Sigmoid colon (tissue), 7 donors: ENCODE results near the gene LRIT2. TPM values are rescaled to one million over a fixed set of nuclear protein-coding genes. Genes with fewer than 3 reads are reported as not detected.
A peak's percentile ranks its signal among the peaks of the same experiment; 100 is the strongest.
"Not testable (repeated sequence)": the region's sequence is repeated elsewhere in the genome, so short reads cannot be mapped to it uniquely, and the experiment has no call there.

Experiments
- DNase-seq: peaks from one replicate; pipeline ENCODE4 v3.0.0-alpha.2; 2019
- H3K27ac ChIP-seq, 4 donors: fragments of 200-600 bp; sonication (generic); one replicate each; pipeline ENCODE4 v1.5.1; 2016 to 2019; ENCODE audit warnings: mild to moderate bottlenecking in 1 of 4
- H3K27me3 ChIP-seq, 3 donors: fragments of 200-600 bp; sonication (generic); one replicate each; pipeline ENCODE4 v1.5.1; 2019; ENCODE audit warnings: mild to moderate bottlenecking in 1 of 3
- H3K36me3 ChIP-seq, 4 donors: fragments of 200-600 bp; sonication (generic); one replicate each; pipeline ENCODE4 v1.5.1; 2016 to 2019
- H3K4me1 ChIP-seq, 4 donors: fragments of 200-600 bp; sonication (generic); one replicate each; pipeline ENCODE4 v1.5.1; 2017 to 2019
- H3K4me3 ChIP-seq, 4 donors: fragments of 200-600 bp; sonication (generic); one replicate each; pipeline ENCODE4 v1.5.1; 2017 to 2019; ENCODE audit warnings: mild to moderate bottlenecking in 2 of 4, moderate library complexity in 1 of 4
- H3K9me3 ChIP-seq, 4 donors: fragments of 200-600 bp in 3 of 4; sonication (generic) in 3 of 4; one replicate each; pipeline versions ENCODE4 v1.5.1 to v1.6.1; 2013 to 2019
- EP300 ChIP-seq, 4 donors: sonication (generic); formaldehyde crosslinking; IDR thresholded peaks; one replicate each; pipeline ENCODE4 v1.6.1; 2017; ENCODE audit warnings: antibody characterized with exemption in 4 of 4
- POLR2A ChIP-seq, 2 donors: fragments of 450-650 bp; IDR thresholded peaks; one replicate each; pipeline ENCODE4 v1.6.1; 2016; ENCODE audit warnings: antibody characterized with exemption in 2 of 2, mild to moderate bottlenecking in 2 of 2, moderate library complexity in 2 of 2
- POLR2AphosphoS5 ChIP-seq, 4 donors: sonication (generic); formaldehyde crosslinking; IDR thresholded peaks; one replicate each; pipeline ENCODE4 v1.6.1; 2017; ENCODE audit warnings: antibody characterized with exemption in 4 of 4
- WGBS, 2 donors: extraction: QIAGEN DNeasy Blood & Tissue Kit; methylation state at CpG; one replicate each; pipeline ENCODE4 v1.1.7; 2013; 5-methylcytosine and 5-hydroxymethylcytosine counted together
- intact Hi-C: fragments of 100-400 bp; cut with DNase I; formaldehyde crosslinking; loops from one replicate; pipeline ENCODE4 v1.15.1; 2023
- polyA plus RNA-seq, 3 donors: library from polyadenylated mRNA; stranded (reverse); fragments of 200-250 nt; gene quantifications; one replicate each; pipeline ENCODE4 v1.2.3, GENCODE V29; 2013
- total RNA-seq, 4 donors: library from RNA; depleted of rRNA; stranded (reverse); fragments of >200 nt; gene quantifications; one replicate each; pipeline ENCODE4 v1.1.0, GENCODE V29; 2016
- TF ChIP-seq, protein P1 (sequence below), 4 experiments: fragments of 450-650 bp in 3 of 4; fragments of 200-600 bp in 1 of 4; IDR thresholded peaks; one replicate each; pipeline ENCODE4 v1.5.1; 2016 to 2019; ENCODE audit warnings: antibody characterized with exemption in 4 of 4, mild to moderate bottlenecking in 3 of 4, moderate library complexity in 2 of 4
- donor health status: healthy with polysubstance abuse.
- donor health status: Bipolar disorder and iron deficiency.
- donor health status: healthy.

The LRIT2 gene
- total and polyA plus RNA-seq, 7 donors: 0.03 TPM; not detected in 6

DNA sequence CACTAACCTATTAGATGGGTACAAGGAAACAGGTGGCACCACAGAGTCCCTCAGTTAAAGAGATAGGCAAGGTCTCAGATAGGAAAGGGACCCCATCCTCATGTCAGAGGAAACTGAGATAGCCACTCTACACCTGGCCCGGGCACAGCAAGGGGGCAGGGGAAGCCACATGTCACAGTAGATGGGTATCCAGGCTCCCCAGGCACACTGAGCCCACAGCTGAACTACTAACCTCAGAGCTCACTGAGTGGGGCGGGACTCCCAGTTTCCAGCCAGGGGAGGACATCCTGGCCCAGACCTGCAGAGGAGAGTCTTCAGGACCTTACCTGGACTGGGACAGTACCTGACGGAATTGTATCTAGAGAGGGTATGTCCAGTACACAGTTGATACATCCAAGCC is 34.7 kb downstream of the LRIT2 start:
- Histone ChIP-seq H3K27ac (no peak overlapping the region), H3K4me1 (peaks cover 0 to 18% (median 15%) of the 10 kb centered on the region in 4 donors), H3K27me3 (peaks cover 0 to 39% (median 14%) of the 10 kb centered on the region in 3 donors), H3K9me3 (no peaks in the 10 kb centered on the region), H3K36me3 (no peaks in the 10 kb centered on the region), H3K4me3 (no peak overlapping the region)
- intact Hi-C loops: no loop called here
- TF ChIP-seq POLR2AphosphoS5 (IDR thresholded peaks at IDR 0.05) (no peak), EP300 (IDR thresholded peaks at IDR 0.05) (no peak), POLR2A (IDR thresholded peaks at IDR 0.05) (no peak)
- TF ChIP-seq, protein P1, sequence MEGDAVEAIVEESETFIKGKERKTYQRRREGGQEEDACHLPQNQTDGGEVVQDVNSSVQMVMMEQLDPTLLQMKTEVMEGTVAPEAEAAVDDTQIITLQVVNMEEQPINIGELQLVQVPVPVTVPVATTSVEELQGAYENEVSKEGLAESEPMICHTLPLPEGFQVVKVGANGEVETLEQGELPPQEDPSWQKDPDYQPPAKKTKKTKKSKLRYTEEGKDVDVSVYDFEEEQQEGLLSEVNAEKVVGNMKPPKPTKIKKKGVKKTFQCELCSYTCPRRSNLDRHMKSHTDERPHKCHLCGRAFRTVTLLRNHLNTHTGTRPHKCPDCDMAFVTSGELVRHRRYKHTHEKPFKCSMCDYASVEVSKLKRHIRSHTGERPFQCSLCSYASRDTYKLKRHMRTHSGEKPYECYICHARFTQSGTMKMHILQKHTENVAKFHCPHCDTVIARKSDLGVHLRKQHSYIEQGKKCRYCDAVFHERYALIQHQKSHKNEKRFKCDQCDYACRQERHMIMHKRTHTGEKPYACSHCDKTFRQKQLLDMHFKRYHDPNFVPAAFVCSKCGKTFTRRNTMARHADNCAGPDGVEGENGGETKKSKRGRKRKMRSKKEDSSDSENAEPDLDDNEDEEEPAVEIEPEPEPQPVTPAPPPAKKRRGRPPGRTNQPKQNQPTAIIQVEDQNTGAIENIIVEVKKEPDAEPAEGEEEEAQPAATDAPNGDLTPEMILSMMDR (IDR thresholded peaks at IDR 0.05): no peak
- WGBS, 2 donors: 78 to 94% methylated on average over 3 of the region's 3 CpGs
- DNase-seq: peak; percentile 32

DNA sequence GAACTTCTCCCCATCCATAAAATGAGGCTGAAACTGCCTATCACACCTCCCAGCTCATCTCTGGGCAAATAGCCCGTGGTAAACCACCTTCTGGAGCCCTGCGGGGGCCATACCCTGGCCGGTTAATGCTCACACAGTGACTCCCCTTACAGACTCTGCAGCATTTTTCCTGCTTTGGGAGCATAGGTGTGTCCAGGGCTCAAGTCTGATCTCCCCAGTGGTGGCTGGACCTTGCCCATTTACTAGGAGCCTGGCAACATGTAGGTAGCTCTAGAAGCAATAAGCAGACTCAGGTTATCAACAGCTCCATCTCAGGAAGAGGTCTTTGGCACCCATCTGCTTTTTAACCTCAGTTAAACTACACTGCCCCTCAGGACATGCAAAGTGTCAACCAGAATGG is 36.5 kb downstream of the LRIT2 start:
- Histone ChIP-seq H3K4me1 (peaks cover 0 to under 1% (median 0%) of the 10 kb centered on the region in 4 donors), H3K9me3 (no peaks in the 10 kb centered on the region), H3K4me3 (no peak overlapping the region), H3K27ac (no peak overlapping the region), H3K27me3 (peaks cover 0 to 25% (median 0%) of the 10 kb centered on the region in 3 donors), H3K36me3 (no peaks in the 10 kb centered on the region)
- TF ChIP-seq EP300 (IDR thresholded peaks at IDR 0.05) (no peak), POLR2AphosphoS5 (IDR thresholded peaks at IDR 0.05) (no peak), POLR2A (IDR thresholded peaks at IDR 0.05) (no peak)
- TF ChIP-seq, protein P1 (IDR thresholded peaks at IDR 0.05): no peak
- no peak for DNase-seq
- intact Hi-C loops: no loop called here
- 15 to 58% methylated on average over 3 of the region's 3 CpGs for WGBS, 2 donors

DNA sequence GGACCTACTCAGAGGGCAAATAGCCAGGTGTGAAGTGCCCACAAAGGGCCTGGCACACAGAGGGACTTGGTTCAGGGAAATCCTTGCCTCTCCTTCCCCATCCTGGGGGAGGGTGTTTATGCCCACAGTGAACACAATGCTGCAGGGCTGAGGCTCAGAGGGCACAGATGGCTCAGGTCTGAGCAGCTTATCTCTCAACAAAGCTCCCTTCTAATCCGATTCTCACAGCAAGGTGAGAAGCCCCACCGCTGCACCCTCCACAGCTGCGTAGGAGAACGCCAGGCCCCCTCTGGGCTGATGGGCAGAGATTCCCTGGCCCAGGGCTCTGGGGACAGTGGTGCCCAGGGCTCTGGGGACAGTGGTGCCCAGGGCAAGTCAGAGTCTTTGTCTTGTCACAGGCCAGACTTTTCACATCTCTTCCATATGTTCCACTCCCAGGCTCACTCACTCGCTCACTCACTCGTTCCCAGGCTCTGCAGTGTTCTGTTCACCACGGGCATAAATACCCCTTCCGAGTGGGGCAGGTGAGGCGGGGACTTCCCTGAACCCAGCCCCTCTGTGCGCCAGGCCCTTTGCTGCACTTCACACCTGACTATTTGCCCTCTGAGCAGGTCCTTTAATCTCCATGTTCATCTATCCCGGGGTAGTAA is 39.7 kb downstream of the LRIT2 start:
- Histone ChIP-seq H3K27me3 (peaks cover 0 to 10% (median 0%) of the 10 kb centered on the region in 3 donors), H3K4me3 (no peak overlapping the region), H3K4me1 (no peaks in the 10 kb centered on the region), H3K9me3 (no peaks in the 10 kb centered on the region), H3K27ac (no peak overlapping the region), H3K36me3 (no peaks in the 10 kb centered on the region)
- TF ChIP-seq EP300 (IDR thresholded peaks at IDR 0.05) (no peak), POLR2AphosphoS5 (IDR thresholded peaks at IDR 0.05) (no peak), POLR2A (IDR thresholded peaks at IDR 0.05) (no peak)
- TF ChIP-seq, protein P1 (IDR thresholded peaks at IDR 0.05): no peak
- intact Hi-C loops: no loop called here
- WGBS, 2 donors: 69 to 76% methylated on average over 11 of the region's 11 CpGs
- no peak for DNase-seq

DNA sequence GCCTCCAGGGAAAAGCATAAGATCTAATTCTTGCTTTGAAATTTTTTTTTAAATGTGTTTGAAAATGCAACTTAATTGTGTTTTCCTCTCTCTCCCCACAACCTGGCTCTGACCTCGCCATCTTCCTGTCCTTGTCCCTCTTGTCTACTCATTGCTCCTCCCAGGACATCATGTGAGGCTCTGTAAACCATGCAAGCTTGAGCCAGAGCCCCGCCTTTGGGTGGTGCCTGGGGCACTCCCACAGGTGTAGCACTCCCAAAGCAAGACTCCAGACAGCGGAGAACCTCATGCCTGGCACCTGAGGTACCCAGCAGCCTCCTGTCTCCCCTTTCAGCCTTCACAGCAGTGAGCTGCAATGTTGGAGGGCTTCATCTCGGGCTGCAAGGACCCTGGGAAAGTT is 40.8 kb downstream of the LRIT2 start:
- H3K4me1 ChIP-seq: no peaks in the 10 kb centered on the region
- TF ChIP-seq POLR2A (IDR thresholded peaks at IDR 0.05) (no peak), POLR2AphosphoS5 (IDR thresholded peaks at IDR 0.05) (no peak), EP300 (IDR thresholded peaks at IDR 0.05) (no peak)
- TF ChIP-seq, protein P1 (IDR thresholded peaks at IDR 0.05): no peak
- H3K36me3 ChIP-seq: no peaks in the 10 kb centered on the region
- H3K27me3 ChIP-seq: peaks cover 0 to 4% (median 0%) of the 10 kb centered on the region in 3 donors
- H3K9me3 ChIP-seq: no peaks in the 10 kb centered on the region
- WGBS, 2 donors: 16 to 61% methylated on average over 4 of the region's 4 CpGs
- no peak overlapping the region for H3K4me3 ChIP-seq
- intact Hi-C loops: no loop called here
- H3K27ac ChIP-seq: no peak overlapping the region
- no peak for DNase-seq

DNA sequence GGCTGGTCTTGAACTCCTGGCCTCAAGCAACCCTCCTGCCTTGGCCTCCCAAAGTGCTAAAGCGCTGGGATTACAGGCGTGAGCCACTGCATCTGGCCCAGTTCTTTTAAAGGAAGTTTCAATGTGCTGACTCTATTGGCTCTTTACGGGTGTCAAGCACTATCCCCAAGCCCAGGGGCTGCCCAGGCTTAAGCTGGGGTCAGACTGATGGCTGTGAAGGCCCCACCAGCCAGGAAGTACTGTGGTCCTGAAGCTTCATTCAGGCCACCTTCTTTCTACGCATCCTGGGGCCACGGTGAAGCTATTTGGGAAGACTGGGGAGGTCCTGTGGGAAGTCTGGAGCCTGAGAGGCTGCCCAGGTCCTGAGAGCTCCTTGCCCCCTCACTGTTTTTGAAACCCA is 43.7 kb downstream of the LRIT2 start:
- 84 to 88% methylated on average over 5 of the region's 5 CpGs for WGBS, 2 donors
- H3K27ac ChIP-seq: no peak overlapping the region
- H3K4me3 ChIP-seq: no peak overlapping the region
- H3K27me3 ChIP-seq: peaks cover 0 to 4% (median 0%) of the 10 kb centered on the region in 3 donors
- H3K36me3 ChIP-seq: no peaks in the 10 kb centered on the region
- intact Hi-C loops: no loop called here
- H3K4me1 ChIP-seq: no peaks in the 10 kb centered on the region
- TF ChIP-seq EP300 (IDR thresholded peaks at IDR 0.05) (no peak), POLR2AphosphoS5 (IDR thresholded peaks at IDR 0.05) (no peak), POLR2A (IDR thresholded peaks at IDR 0.05) (no peak)
- TF ChIP-seq, protein P1 (IDR thresholded peaks at IDR 0.05): no peak
- H3K9me3 ChIP-seq: no peaks in the 10 kb centered on the region
- no peak for DNase-seq

DNA sequence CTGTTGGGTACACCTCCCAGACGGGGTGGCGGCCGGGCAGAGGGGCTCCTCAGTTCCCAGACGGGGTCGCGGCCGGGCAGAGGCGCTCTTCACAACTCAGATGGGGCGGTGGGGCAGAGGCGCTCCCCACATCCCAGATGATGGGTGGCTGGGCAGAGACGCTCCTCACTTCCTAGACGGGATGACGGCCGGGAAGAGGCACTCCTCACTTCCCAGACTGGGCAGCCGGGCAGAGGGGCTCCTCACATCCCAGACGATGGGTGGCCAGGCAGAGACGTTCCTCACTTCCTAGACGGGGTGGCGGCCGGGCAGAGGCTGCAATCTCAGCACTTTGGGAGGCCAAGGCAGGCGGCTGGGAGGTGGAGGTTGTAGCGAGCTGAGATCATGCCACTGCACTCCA is 45.0 kb downstream of the LRIT2 start:
- H3K9me3 ChIP-seq, H3K27me3 ChIP-seq, H3K4me3 ChIP-seq, H3K27ac ChIP-seq, H3K4me1 ChIP-seq, intact Hi-C loops, H3K36me3 ChIP-seq, DNase-seq: not testable (repeated sequence)
- WGBS, 2 donors: 91 to 94% methylated on average over 20 of the region's 22 CpGs
